ENCODE measurements around the gene EYS.

GRCh38 chr6:64737418-64737817 is 969.6 kb downstream of the EYS start:
- TF ChIP-seq POLR2A (IDR thresholded peaks at IDR 0.05) (no peak), CTCF (IDR thresholded peaks at IDR 0.05) (no peak), POLR2AphosphoS5 (IDR thresholded peaks at IDR 0.05) (no peak)

Measured in stomach (tissue), 4 donors.